GM12801 (cell line): ENCODE data around the gene KIAA0040.

Experiments used
- CTCF ChIP-seq: IDR thresholded peaks from one replicate; pipeline ENCODE4 v1.5.1; 2011; ENCODE audit warnings: control low read depth; ENCODE audit not compliant: insufficient read length; ENCODE audit errors: extremely low read depth

Gene KIAA0040

DNA sequence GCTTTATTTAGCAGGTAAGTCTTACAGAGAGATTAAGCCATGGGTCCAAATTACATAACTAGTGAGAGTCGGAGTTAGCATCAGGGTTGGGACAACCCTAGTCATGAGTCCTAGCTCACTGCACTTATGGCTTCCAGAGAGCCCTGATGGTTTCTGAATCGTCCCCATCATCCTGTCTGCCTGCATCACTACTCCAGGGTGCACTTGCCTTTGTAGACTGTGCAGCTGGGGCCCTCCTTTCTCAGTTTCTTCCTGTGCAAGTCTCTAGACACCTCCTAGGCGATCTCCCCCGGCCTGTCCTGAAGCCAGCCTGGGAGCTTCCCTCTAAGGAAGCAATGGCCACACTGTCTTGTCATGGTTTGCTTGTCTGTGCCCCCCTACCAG is 37.1 kb downstream of the KIAA0040 start:
- no peak for TF ChIP-seq CTCF

DNA sequence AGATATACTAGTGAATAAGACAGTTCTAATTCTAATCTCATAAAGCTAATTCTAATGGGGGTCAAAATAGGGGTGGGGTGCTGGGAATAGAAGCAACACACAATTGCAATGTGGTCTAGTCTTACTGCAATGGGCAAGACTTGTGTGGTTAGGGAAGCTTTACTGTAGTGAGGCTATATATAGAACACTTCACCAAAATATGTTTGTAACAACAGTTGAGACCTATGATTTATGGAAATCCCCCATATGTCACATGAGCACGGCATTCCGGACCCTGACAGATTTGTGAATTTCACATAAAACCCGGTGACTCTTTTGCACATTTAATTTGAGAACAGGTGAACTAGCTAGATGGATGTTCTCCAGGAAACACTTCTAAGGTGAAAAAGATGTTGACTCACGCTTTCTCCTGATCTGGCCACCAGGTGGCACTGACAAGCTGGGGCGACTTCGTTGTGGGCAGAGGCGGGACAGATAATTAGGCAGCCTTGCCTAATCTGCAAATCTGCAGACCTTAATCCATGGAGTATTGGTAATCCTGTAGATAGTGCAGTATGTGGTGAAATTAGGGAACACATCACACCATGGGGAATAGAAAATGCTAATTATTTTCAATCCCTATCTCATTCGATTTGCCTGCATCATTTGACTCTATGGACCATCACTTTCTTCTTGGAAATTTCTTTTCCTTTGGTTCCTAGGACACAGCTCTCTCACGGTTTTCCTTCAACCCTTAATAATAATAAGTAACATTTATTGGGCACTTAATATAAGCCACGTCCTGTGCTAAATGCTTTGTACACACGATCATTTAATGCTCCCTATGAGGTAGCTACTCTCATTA is 37.7 kb downstream of the KIAA0040 start:
- peak; percentile 56 for TF ChIP-seq CTCF

DNA sequence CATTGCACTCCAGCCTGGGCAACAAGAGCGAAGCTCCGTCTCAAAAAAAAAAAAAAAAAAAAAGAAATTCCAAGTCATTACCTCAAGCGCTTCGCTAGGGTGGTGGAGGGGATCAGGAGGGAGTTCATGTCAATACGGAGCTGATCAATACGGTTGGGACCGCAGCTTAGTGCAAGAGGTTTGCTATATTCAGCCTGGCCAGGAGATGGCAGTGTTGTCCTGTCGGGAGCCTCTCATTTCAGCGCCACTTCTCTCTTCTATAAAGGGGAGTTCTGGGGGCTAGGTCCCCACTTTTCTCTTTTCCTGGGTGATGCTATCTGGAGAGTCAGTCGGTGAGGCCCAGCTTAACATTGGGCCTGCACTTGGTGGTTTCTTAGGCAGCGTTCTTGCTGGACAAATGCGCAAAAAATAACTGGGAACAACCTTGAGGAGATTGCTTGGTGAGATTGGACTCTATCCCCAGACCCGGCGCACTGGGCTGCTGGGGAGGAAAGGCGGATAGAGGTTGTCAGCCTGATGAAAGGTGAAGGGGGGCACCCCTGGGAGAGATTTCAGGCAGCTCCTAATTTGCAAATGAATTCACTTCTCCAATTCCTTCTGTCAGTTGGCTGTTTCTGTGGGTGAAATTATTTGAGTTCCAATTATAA is 40.4 kb downstream of the KIAA0040 start:
- TF ChIP-seq CTCF: no peak

DNA sequence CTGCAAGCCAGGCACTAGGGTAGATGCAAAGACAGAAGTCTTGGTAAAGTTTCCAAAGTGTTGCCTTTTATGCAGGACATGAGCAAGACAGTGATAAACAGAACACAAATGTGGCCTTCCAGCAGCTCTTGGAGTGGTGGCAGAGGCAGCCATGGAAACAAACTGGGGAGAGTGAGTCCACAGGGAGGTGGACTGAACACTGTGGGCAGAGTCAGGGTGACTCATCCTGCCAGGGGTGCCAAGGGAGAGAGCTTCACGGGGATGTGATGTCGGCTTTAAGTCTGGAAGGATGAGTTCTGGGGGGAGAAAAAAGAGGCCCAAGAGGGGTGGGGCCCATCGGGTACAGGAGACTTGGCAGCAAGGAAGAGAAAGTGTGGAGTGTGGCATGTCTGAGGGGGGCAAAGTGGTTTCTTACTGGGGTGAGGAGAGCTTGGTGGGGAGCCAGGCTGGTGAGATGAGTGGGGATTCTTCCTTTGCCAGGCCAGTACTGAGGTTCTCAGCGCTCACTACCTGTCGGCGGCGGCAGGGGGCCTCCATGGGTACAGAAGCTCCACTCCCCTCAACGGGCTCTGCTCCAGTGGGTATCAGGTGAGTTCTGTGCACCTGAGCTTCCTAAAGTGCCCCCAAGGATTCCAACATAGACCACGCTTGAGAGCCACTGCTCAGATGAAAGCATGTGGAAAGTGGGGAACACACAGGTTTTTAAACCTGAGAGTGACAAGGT is 41.8 kb downstream of the KIAA0040 start:
- no peak for TF ChIP-seq CTCF

DNA sequence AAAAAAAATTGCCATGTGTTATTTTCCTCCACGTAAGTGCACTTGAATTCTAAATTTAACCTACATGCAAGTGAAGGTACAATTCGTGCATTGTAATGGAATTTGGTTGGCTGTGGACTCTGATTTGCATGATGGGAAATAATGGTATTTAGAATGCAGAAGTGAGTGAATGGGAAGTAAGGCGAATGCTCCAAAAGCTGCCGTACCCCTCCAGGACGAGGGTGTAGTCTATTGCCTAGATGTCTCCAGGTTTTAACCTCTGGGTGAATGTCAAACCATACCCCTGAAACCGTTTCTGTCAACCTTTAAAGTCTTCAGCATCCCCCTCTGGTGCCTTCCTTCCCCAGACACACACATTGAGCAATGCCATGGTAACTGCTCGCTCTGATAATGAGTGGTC is 44.5 kb downstream of the KIAA0040 start:
- TF ChIP-seq CTCF: no peak

DNA sequence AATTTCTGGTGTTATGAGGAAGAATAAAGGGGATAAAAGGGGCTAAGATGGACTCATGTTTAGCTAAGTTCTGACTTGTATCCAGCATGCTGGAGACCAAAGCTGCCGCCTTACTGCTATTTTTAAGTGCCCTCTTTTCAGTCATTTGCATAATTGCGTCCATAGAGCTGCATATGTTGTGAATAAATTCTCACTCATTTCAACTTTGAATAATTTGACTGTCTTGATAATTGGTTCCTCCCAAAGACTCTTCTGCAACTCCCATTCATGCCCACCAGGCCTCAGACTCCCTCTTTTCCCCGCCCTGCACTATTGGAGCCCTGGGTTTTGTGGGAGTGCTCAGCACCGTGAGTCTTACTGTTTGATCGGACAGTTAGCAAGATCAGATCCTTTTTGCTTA is 45.0 kb downstream of the KIAA0040 start:
- TF ChIP-seq CTCF: no peak

- no peak for TF ChIP-seq CTCF
These were observed 45.9 kb downstream of the KIAA0040 start for GRCh38 chr1:175146529-175147213.
